Central memory CD8-positive, alpha-beta T cell (primary cell): ENCODE data around the gene PERP.
"Not testable (repeated sequence)": the region's sequence is repeated elsewhere in the genome, so short reads cannot be mapped to it uniquely, and the experiment has no call there.

Experiments used
- ATAC-seq: fragments of 150-1000 bp; cut with Tn5 transposase; replicated peaks from 2 replicates; pipeline ENCODE4 v1.10.0; 2022; ENCODE audit warnings: mild to moderate bottlenecking, moderate FRiP score, moderate number of reproducible peaks; ENCODE audit not compliant: poor library complexity, severe bottlenecking; ENCODE audit errors: extremely low read depth
- DNase-seq, 2 donors: peaks; one replicate each; pipeline ENCODE4 v3.0.0; 2021; ENCODE audit warnings: low spot score in 2 of 2
- H3K27ac Mint-ChIP-seq: one replicate; pipeline ENCODE4 v1.8.0; 2022; ENCODE audit warnings: low read depth, mild to moderate bottlenecking, moderate library complexity, mixed read lengths
- H3K27me3 Mint-ChIP-seq: one replicate; pipeline ENCODE4 v1.8.0; 2022; ENCODE audit warnings: mixed read lengths
- H3K36me3 Mint-ChIP-seq: one replicate; pipeline ENCODE4 v1.8.0; 2022; ENCODE audit warnings: mild to moderate bottlenecking, moderate library complexity, mixed read lengths; ENCODE audit not compliant: insufficient read depth
- H3K4me1 Mint-ChIP-seq: one replicate; pipeline ENCODE4 v1.8.0; 2022; ENCODE audit warnings: mixed read lengths
- H3K4me3 Mint-ChIP-seq: one replicate; pipeline ENCODE4 v1.8.0; 2022; ENCODE audit warnings: mild to moderate bottlenecking, moderate library complexity, mixed read lengths
- H3K9me3 Mint-ChIP-seq: one replicate; pipeline ENCODE4 v1.8.0; 2022; ENCODE audit warnings: mixed read lengths

Gene PERP

GRCh38 chr6:138107078-138107751, at the start of gene PERP:
Gene PERP (minus strand): TSS chr6:138107419. CDS start chr6:138107340, 79 bp downstream.
- peak; percentile 86 for ATAC-seq
- Mint-ChIP-seq H3K36me3 (peaks cover 7% of the 10 kb centered on the region), H3K27me3 (peaks cover 20% of the 10 kb centered on the region), H3K9me3 (no peaks in the 10 kb centered on the region), H3K27ac (peak within 1 kb of the TSS; percentile 82), H3K4me3 (peak within 1 kb of the TSS; percentile 94), H3K4me1 (peaks cover 26% of the 10 kb centered on the region)
- peak; percentile 33 to 36 for DNase-seq

- H3K4me3 Mint-ChIP-seq = no peak overlapping the region
- H3K27ac Mint-ChIP-seq = no peak overlapping the region
- DNase-seq (no peak), ATAC-seq (no peak)
- H3K36me3 Mint-ChIP-seq = no peaks in the 10 kb centered on the region
- peaks cover 11% of the 10 kb centered on the region for H3K9me3 Mint-ChIP-seq
- no peaks in the 10 kb centered on the region for H3K4me1 Mint-ChIP-seq
- H3K27me3 Mint-ChIP-seq = peaks cover 60% of the 10 kb centered on the region
Measured at GRCh38 chr6:138155443-138155842, 48.2 kb upstream of the PERP start.

- no peak overlapping the region for H3K4me3 Mint-ChIP-seq
- ATAC-seq (no peak), DNase-seq (no peak)
- H3K27me3 Mint-ChIP-seq = peaks cover 76% of the 10 kb centered on the region
- no peak overlapping the region for H3K27ac Mint-ChIP-seq
- H3K36me3 Mint-ChIP-seq = no peaks in the 10 kb centered on the region
- no peaks in the 10 kb centered on the region for H3K9me3 Mint-ChIP-seq
- H3K4me1 Mint-ChIP-seq = no peaks in the 10 kb centered on the region
Measured at GRCh38 chr6:138146544-138146943, 39.3 kb upstream of the PERP start.

- Mint-ChIP-seq H3K36me3 (no peaks in the 10 kb centered on the region), H3K27me3 (peaks cover 73% of the 10 kb centered on the region), H3K4me1 (no peaks in the 10 kb centered on the region), H3K4me3 (no peak overlapping the region), H3K9me3 (no peaks in the 10 kb centered on the region), H3K27ac (no peak overlapping the region)
- DNase-seq (no peak), ATAC-seq (no peak)
Measured at GRCh38 chr6:138145402-138145801, 38.2 kb upstream of the PERP start.

GRCh38 chr6:138142806-138143205, 35.6 kb upstream of the PERP start:
- Mint-ChIP-seq H3K4me1 (no peaks in the 10 kb centered on the region), H3K9me3 (no peaks in the 10 kb centered on the region), H3K4me3 (no peak overlapping the region), H3K36me3 (no peaks in the 10 kb centered on the region), H3K27me3 (peaks cover 71% of the 10 kb centered on the region), H3K27ac (no peak overlapping the region)
- no peak for DNase-seq
- no peak for ATAC-seq

- no peak overlapping the region for H3K4me3 Mint-ChIP-seq
- peaks cover 3% of the 10 kb centered on the region for H3K9me3 Mint-ChIP-seq
- ATAC-seq (no peak), DNase-seq (no peak)
- no peaks in the 10 kb centered on the region for H3K36me3 Mint-ChIP-seq
- no peaks in the 10 kb centered on the region for H3K4me1 Mint-ChIP-seq
- peaks cover 14% of the 10 kb centered on the region for H3K27me3 Mint-ChIP-seq
- H3K27ac Mint-ChIP-seq = no peak overlapping the region
Measured at GRCh38 chr6:138129190-138129589, 22.0 kb upstream of the PERP start.

GRCh38 chr6:138128096-138128495, 20.9 kb upstream of the PERP start:
- no peaks in the 10 kb centered on the region for H3K4me1 Mint-ChIP-seq
- DNase-seq (no peak), ATAC-seq (no peak)
- peaks cover 25% of the 10 kb centered on the region for H3K27me3 Mint-ChIP-seq
- H3K9me3 Mint-ChIP-seq = peaks cover 3% of the 10 kb centered on the region
- H3K27ac Mint-ChIP-seq = no peak overlapping the region
- no peaks in the 10 kb centered on the region for H3K36me3 Mint-ChIP-seq
- H3K4me3 Mint-ChIP-seq = no peak overlapping the region

GRCh38 chr6:138124096-138124495, 16.9 kb upstream of the PERP start:
- peaks cover 3% of the 10 kb centered on the region for H3K9me3 Mint-ChIP-seq
- ATAC-seq (no peak), DNase-seq (no peak)
- H3K4me3 Mint-ChIP-seq = no peak overlapping the region
- no peak overlapping the region for H3K27ac Mint-ChIP-seq
- H3K36me3 Mint-ChIP-seq = peaks cover 2% of the 10 kb centered on the region
- no peaks in the 10 kb centered on the region for H3K4me1 Mint-ChIP-seq
- peaks cover 53% of the 10 kb centered on the region for H3K27me3 Mint-ChIP-seq

- peaks cover 59% of the 10 kb centered on the region for H3K27me3 Mint-ChIP-seq
- peaks cover 4% of the 10 kb centered on the region for H3K36me3 Mint-ChIP-seq
- H3K4me1 Mint-ChIP-seq = peaks cover 6% of the 10 kb centered on the region
- H3K9me3 Mint-ChIP-seq = peaks cover 3% of the 10 kb centered on the region
- ATAC-seq (no peak), DNase-seq (no peak)
- H3K27ac Mint-ChIP-seq = no peak overlapping the region
- H3K4me3 Mint-ChIP-seq = no peak overlapping the region
Measured at GRCh38 chr6:138119976-138120375, 12.8 kb upstream of the PERP start.

GRCh38 chr6:138119229-138119628, 12.0 kb upstream of the PERP start:
- ATAC-seq, H3K27ac Mint-ChIP-seq, H3K4me3 Mint-ChIP-seq, H3K4me1 Mint-ChIP-seq, H3K9me3 Mint-ChIP-seq, H3K36me3 Mint-ChIP-seq, DNase-seq: not testable (repeated sequence)
- H3K27me3 Mint-ChIP-seq = peaks cover 59% of the 10 kb centered on the region

GRCh38 chr6:138117376-138117914, 10.2 kb upstream of the PERP start:
- Mint-ChIP-seq H3K36me3 (peaks cover 2% of the 10 kb centered on the region), H3K27me3 (peaks cover 52% of the 10 kb centered on the region), H3K9me3 (no peaks in the 10 kb centered on the region), H3K4me3 (no peak overlapping the region), H3K4me1 (peaks cover 6% of the 10 kb centered on the region), H3K27ac (no peak overlapping the region)
- ATAC-seq (no peak), DNase-seq (no peak)

- H3K4me1 Mint-ChIP-seq = peaks cover 6% of the 10 kb centered on the region
- H3K36me3 Mint-ChIP-seq = peaks cover 2% of the 10 kb centered on the region
- ATAC-seq (no peak), DNase-seq (no peak)
- H3K27me3 Mint-ChIP-seq = peaks cover 44% of the 10 kb centered on the region
- no peak overlapping the region for H3K4me3 Mint-ChIP-seq
- H3K27ac Mint-ChIP-seq = no peak overlapping the region
- no peaks in the 10 kb centered on the region for H3K9me3 Mint-ChIP-seq
Measured at GRCh38 chr6:138116661-138116999, 9.4 kb upstream of the PERP start.

GRCh38 chr6:138115877-138116660, 8.8 kb upstream of the PERP start:
- H3K4me3 Mint-ChIP-seq = no peak overlapping the region
- DNase-seq (no peak), ATAC-seq (peak; percentile 75)
- H3K27me3 Mint-ChIP-seq = peaks cover 43% of the 10 kb centered on the region
- peaks cover 6% of the 10 kb centered on the region for H3K4me1 Mint-ChIP-seq
- no peaks in the 10 kb centered on the region for H3K9me3 Mint-ChIP-seq
- H3K27ac Mint-ChIP-seq = no peak overlapping the region
- H3K36me3 Mint-ChIP-seq = peaks cover 2% of the 10 kb centered on the region
